Vagina (tissue), 2 donors: ENCODE data around the gene MYO1A.

Source experiments
- POLR2A ChIP-seq, 2 donors: fragments of 450-650 bp; IDR thresholded peaks; one replicate each; pipeline ENCODE4 v1.6.1; 2017; ENCODE audit warnings: antibody characterized with exemption in 2 of 2, mild to moderate bottlenecking in 2 of 2, moderate library complexity in 2 of 2
- TF ChIP-seq, protein P1 (sequence below), 3 experiments: fragments of 450-650 bp in 2 of 3; fragments of 200-600 bp in 1 of 3; sonication (generic) in 1 of 3; IDR thresholded peaks; one replicate each; pipeline ENCODE4 v1.5.1; 2017 to 2019; ENCODE audit warnings: antibody characterized with exemption in 3 of 3, mild to moderate bottlenecking in 2 of 3, moderate library complexity in 2 of 3

DNA sequence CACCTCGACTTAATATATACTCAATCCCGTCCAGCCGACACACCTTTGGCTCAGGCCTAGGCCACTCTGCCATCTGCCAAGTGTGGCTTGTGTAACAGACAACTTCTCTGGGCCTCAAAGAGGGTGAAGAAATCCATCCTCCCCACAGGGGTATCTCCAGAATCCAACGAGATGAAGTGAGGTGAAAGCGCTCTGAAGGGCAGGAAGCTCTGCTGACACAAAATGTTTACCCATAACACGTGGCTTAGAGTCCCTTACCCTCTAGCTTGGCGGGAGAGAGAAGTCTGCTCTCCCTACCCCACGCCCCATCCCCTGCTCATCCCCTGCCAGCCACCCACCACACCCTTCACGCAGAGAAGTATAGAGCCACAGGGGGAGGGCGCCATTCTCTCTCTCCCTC lies 56.6 kb downstream of the MYO1A start:
- TF ChIP-seq, protein P1, sequence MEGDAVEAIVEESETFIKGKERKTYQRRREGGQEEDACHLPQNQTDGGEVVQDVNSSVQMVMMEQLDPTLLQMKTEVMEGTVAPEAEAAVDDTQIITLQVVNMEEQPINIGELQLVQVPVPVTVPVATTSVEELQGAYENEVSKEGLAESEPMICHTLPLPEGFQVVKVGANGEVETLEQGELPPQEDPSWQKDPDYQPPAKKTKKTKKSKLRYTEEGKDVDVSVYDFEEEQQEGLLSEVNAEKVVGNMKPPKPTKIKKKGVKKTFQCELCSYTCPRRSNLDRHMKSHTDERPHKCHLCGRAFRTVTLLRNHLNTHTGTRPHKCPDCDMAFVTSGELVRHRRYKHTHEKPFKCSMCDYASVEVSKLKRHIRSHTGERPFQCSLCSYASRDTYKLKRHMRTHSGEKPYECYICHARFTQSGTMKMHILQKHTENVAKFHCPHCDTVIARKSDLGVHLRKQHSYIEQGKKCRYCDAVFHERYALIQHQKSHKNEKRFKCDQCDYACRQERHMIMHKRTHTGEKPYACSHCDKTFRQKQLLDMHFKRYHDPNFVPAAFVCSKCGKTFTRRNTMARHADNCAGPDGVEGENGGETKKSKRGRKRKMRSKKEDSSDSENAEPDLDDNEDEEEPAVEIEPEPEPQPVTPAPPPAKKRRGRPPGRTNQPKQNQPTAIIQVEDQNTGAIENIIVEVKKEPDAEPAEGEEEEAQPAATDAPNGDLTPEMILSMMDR (IDR thresholded peaks at IDR 0.05), result no peak
- TF ChIP-seq POLR2A (IDR thresholded peaks at IDR 0.05), result no peak
